ENCODE measurements around the gene PLXNA2. TPM values are rescaled to one million over a fixed set of nuclear protein-coding genes. Genes with fewer than 3 reads are reported as not detected.

The PLXNA2 gene
- polyA plus RNA-seq, 1 of the 3 experiments (the other 2 are of a cell fraction): 8.5 TPM

- Histone ChIP-seq H3F3A (replicated peaks; ENCODE audit: insufficient read depth) (no peaks in the 10 kb centered on the region), H3K27me3 (ENCODE audit: insufficient read depth) (no peaks in the 10 kb centered on the region), H3K79me2 (ENCODE audit: insufficient read depth) (no peaks in the 10 kb centered on the region), H4K20me1 (ENCODE audit: insufficient read depth) (no peaks in the 10 kb centered on the region), H3K4me1 (ENCODE audit: control insufficient read depth in 1 of 2, insufficient read depth in 2 of 2, low read depth in 1 of 2, low read length in 1 of 2) (peaks cover 0 to 19% of the 10 kb centered on the region in 2 experiments; a peak in 2 of 4 replicates), H3K9me3 (no peaks in the 10 kb centered on the region), H3K9ac (no peak overlapping the region), H3K27ac (ENCODE audit: low read depth in 2 of 2, low read length in 1 of 2) (peak overlapping the region in 1 of 2 experiments; percentile 61; a peak in 1 of 4 replicates), H3K9me2 (no peaks in the 10 kb centered on the region), H2AFZ (ENCODE audit: low read depth) (no peak overlapping the region), H3K4me3 (ENCODE audit: low read depth in 2 of 2, low read length in 1 of 2) (no peak overlapping the region), H3K4me2 (no peak overlapping the region), H3K36me3 (replicated peaks in 1 of 2; ENCODE audit: control insufficient read depth in 1 of 2, insufficient read depth in 2 of 2, low read length in 1 of 2) (peaks cover 29 to 48% of the 10 kb centered on the region in 2 experiments)
- ChIA-PET CTCF (interaction anchor here (1.2 to 5.5 kb wide), 9 partner anchors 10 to 171 kb away, joined by 3 to 39 read pairs (median 4); no protein-coding TSS in a partner anchor), POLR2A (interaction anchor here (1.0 to 1.1 kb wide), 2 partner anchors 16 to 22 kb away, joined by 3 read pairs; no protein-coding TSS in a partner anchor)
- TF ChIP-seq GABPA (IDR thresholded peaks at IDR 0.05; ENCODE audit: low read depth) (no peak), FOXJ3 (CRISPR knock-in tag; IDR thresholded peaks at IDR 0.05) (no peak), JUND (IDR thresholded peaks at IDR 0.05) (no peak), SIN3A (IDR thresholded peaks at IDR 0.05; ENCODE audit: borderline replicate concordance, low read depth, low read length) (no peak), FOXM1 (IDR thresholded peaks at IDR 0.05; ENCODE audit: low read depth) (no peak), ELF1 (IDR thresholded peaks at IDR 0.05) (no peak), PBX3 (IDR thresholded peaks at IDR 0.05) (no peak), NFIC (IDR thresholded peaks at IDR 0.05; ENCODE audit: borderline replicate concordance) (no peak), YY1 (IDR thresholded peaks at IDR 0.05; ENCODE audit: low read depth) (no peak), MXI1 (IDR thresholded peaks at IDR 0.05; ENCODE audit: low read depth, low read length) (no peak), POLR2AphosphoS5 (IDR thresholded peaks at IDR 0.05; ENCODE audit: low read depth, low read length) (no peak), USF2 (IDR thresholded peaks at IDR 0.05; ENCODE audit: borderline replicate concordance, low read depth, low read length) (no peak), EZH2phosphoT487 (IDR thresholded peaks at IDR 0.05; ENCODE audit: borderline replicate concordance, low read depth) (no peak), SMC3 (IDR thresholded peaks at IDR 0.05; ENCODE audit: low read depth, low read length) (no peak), RXRA (IDR thresholded peaks at IDR 0.05; ENCODE audit: borderline replicate concordance, low read depth) (no peak), EP300 (IDR thresholded peaks at IDR 0.05; ENCODE audit: borderline replicate concordance in 1 of 2, low read depth in 1 of 2, low read length in 1 of 2) (no peak), NRF1 (IDR thresholded peaks at IDR 0.05; ENCODE audit: low read depth, low read length) (no peak), TAF1 (IDR thresholded peaks at IDR 0.05; ENCODE audit: borderline replicate concordance, low read depth, low read length) (no peak)
- TF ChIP-seq, protein P1, sequence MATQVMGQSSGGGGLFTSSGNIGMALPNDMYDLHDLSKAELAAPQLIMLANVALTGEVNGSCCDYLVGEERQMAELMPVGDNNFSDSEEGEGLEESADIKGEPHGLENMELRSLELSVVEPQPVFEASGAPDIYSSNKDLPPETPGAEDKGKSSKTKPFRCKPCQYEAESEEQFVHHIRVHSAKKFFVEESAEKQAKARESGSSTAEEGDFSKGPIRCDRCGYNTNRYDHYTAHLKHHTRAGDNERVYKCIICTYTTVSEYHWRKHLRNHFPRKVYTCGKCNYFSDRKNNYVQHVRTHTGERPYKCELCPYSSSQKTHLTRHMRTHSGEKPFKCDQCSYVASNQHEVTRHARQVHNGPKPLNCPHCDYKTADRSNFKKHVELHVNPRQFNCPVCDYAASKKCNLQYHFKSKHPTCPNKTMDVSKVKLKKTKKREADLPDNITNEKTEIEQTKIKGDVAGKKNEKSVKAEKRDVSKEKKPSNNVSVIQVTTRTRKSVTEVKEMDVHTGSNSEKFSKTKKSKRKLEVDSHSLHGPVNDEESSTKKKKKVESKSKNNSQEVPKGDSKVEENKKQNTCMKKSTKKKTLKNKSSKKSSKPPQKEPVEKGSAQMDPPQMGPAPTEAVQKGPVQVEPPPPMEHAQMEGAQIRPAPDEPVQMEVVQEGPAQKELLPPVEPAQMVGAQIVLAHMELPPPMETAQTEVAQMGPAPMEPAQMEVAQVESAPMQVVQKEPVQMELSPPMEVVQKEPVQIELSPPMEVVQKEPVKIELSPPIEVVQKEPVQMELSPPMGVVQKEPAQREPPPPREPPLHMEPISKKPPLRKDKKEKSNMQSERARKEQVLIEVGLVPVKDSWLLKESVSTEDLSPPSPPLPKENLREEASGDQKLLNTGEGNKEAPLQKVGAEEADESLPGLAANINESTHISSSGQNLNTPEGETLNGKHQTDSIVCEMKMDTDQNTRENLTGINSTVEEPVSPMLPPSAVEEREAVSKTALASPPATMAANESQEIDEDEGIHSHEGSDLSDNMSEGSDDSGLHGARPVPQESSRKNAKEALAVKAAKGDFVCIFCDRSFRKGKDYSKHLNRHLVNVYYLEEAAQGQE (IDR thresholded peaks at IDR 0.05; ENCODE audit: low read depth, low read length): no peak
- DNase-seq: no peak
- WGBS (ENCODE audit: low lambda C conversion rate): 69% methylated on average over 3 of the region's 3 CpGs
Observed at GRCh38 chr1:208068908-208069307, 175.3 kb downstream of the PLXNA2 start.

Measured in SK-N-SH (cell line).